HG03066 (cell line): ENCODE results near the gene ATP6AP2.
"Not testable (repeated sequence)": the region's sequence is repeated elsewhere in the genome, so short reads cannot be mapped to it uniquely, and the experiment has no call there.

Experiments
- ATAC-seq: cut with Tn5 transposase; IDR thresholded peaks from one replicate; pipeline ENCODE4 v1.9.1; 2021; ENCODE audit warnings: low read depth; ENCODE audit not compliant: unreplicated experiment

Gene ATP6AP2

DNA sequence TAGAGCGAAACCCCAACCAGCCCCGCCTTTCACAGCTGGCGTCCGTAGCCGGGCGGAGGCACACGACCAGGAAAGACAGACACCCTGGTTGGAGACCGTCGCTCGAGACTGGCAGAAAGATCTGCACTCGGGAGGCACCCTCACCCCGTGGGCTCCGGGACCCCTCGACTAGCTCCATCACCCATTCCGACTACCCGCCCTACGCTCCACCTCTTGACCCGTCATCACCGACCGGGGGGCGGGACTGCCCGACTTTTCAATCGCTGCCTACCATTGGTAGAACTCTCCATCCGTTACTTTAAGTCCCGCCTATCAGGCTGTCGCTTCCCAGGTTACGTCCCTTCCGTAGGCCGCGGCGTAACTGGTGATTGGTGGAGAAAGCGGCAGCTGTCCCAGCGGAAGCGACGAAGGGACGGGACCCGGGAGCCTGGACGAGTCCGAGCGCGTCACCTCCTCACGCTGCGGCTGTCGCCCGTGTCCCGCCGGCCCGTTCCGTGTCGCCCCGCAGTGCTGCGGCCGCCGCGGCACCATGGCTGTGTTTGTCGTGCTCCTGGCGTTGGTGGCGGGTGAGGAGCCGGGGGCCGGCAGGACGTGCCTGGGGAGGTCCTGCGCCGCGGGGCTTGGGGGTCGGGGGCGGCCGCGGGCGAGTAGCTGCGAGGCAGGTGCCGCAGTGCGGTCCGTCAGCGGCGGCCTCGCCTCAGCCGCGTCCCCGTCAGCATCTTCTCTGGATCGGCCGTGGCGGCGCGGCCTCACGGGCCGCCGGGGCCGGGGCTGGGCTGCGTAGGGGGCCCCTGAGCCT lies at the start of gene ATP6AP2:
Gene ATP6AP2, plus strand, starts transcription at position 434 of the 799 bp plus-strand sequence. Its CDS starts 96 bp downstream, at position 530.
- ATAC-seq: peak; percentile 99

- no peak for ATAC-seq
Measured at GRCh38 chrX:40531056-40531826, 49.5 kb upstream of the ATP6AP2 start.

DNA sequence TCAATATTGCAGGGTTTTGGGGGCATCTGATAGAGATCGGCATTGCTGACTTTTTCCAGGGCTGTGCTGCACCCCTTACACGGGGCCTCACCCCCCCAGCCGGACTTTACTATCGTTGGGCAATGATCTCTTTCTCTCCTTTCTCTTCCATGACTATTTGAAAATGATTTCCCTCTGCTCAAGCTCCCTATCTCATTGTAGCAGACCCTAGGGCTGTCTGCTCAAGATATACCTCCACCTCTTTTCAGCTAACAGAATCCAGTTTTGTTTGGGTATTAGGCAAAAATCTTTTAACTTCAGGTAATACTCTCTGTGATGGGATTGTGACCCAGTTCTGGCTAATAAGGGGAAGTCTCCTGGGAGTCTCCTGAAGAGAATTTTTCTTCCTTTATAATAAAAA lies 43.5 kb upstream of the ATP6AP2 start:
- ATAC-seq: no peak

DNA sequence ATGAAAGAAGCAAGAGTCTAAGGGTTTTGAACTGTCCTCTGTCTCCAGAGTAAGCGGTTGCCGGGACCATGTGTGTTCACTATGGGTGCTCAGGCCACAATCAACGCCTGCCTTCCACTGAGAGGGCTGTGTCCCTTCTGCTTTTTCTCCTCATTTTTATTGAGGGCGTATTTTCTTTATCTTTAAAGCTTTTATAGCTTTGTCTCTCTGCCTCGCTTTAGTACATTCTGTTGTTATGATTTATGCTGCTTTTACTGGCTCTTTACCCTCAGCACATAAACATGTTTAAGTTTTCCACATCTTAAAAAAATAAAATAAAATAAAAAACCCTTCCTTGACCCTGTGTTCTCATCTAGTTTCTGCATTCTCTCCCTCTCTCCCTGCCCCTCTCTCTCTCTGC lies 42.4 kb upstream of the ATP6AP2 start:
- no peak for ATAC-seq

DNA sequence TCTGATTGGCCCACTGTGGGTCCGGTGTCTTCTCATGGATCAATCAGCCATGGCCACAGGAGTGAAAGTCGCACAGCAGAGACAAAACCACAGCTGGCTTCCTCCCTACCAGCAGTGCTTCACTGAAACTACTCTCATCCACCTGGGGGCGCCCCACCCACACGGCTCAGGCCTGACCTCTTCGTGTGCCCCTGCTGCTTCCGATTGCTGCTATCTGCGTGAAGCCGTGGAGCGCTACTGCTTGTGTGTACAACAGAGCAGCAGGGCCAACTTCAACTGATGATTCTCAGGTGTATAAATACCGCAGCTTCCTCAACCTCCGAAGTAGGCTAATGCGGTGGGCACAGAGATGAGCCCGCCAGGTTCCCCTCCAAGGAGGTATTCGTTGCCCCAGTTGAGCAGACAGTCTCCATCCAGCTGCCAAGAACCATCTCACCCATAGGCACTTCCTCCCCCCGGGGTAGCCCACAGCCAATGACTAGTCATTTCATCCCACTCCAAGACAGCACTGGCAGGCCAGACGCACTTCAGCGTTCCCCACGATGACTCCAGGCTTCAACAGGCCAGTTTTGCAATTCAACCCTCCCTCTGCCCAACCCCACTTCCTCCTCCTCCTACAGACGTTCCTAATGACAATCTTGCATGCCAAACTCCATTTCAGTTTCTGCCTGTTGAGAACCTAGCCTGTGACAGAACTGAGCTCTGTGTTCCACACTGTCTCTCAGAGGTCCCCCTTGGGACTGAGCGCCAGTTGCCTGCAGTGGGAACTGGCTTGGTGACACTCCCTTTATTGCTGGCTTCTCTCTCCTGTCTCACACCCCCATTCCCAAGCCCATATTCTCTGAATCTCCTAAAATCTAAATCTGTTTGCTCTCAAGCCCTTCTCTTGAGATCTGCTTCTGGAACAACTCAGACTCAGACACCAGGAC lies 41.3 kb upstream of the ATP6AP2 start:
- peak; percentile 65 for ATAC-seq

DNA sequence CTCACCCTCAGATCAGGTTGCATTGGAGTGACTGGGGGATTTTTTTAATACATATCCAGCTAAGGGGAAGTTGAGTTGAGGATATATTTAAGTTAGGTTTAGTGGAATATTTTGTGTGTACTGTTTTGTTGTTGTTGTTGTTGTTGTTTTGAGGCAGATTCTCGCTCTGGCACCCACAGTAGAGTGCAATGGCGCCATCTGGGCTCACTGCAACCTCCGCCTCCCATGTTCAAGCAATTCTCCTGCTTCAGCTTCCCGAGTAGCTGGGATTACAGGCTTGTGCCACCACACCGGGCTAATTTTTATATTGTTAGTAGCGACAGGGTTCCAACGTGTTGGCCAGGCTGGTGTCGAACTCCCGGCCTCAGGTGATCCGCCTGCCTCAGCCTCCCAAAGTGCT lies 38.6 kb upstream of the ATP6AP2 start:
- no peak for ATAC-seq

DNA sequence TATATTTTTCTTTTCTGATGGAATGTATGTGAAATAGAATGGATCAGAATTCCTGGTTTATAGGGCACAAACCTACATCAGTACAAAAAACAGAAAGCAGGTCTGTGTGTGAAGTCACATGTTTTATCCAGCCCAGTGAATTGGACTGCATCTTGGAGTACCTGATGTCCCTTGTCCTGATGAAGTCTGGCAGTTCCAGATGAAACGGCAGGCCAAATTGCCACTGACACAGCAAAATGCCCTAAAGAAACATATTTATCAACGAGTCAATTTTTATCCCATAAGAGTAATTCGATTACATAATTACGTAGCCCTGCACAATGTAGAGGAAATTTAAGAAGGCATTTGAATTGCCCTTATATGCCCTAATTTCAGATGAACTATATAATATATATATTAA lies 37.8 kb upstream of the ATP6AP2 start:
- no peak for ATAC-seq

- no peak for ATAC-seq
Measured at GRCh38 chrX:40543661-40544328, 37.0 kb upstream of the ATP6AP2 start.

DNA sequence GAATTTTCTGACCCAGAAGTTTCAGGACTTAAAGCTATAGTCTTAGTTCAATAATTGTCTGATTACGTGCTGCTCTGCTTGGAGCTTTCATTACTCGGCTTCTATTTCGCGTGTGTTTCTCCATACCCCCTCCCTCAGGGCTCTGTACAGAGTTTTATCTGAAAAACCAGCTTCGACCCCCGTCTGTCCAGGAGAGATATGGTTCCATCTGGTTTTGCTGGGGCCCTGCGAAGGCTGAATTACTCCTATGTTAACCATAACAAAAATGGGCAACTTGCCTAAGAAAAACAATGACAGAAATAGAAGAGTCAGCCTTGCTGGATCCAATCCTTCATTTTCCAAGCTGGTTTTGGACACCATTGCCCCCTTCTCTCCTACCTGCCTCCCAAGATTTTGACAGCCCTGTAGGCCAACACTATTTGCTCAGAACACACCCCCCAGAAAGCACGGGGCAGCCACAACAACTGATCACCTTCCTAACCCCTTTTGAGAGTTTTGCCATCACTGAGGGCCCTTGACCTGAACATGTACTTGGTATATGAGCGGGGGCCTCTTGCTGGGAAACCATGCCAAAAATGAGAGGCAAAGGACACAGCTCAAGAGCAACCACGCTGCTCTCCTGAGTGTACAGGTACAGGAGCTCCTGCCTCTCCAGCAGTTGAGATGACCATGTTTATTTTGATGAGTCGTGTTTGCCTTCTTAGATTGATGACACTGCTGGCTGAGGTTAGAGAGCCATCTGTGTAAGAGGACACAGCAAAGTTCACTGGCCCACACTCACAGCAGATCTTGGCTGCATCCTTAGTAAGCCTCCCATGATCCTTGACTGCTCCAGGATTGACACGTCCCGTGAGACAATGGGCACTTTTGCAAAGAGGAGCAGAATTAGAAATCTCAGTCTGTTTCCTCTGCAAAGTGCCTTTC lies 36.2 kb upstream of the ATP6AP2 start:
- ATAC-seq: no peak

DNA sequence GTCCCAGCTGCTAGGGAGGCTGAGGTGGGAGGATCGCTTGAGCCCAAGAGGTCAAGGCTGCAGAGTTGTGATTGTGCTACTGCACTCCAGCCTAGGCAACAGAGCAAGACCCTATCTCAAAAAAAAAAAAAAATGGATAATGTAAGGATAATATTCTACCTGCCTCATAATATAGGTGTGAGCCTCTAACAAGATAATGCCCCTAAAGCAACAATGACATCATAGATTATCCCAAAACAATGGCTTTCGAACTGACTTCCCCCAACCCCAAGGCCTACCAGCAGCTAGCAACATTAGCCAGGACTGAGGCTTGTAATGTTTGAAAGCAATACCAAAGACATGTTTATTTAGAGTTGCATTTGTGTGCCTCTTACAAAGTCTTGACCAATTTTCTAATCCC lies 33.9 kb upstream of the ATP6AP2 start:
- ATAC-seq: no peak

- ATAC-seq: no peak
Measured at GRCh38 chrX:40550066-40550465, 30.7 kb upstream of the ATP6AP2 start.

- ATAC-seq: no peak
Measured at GRCh38 chrX:40552768-40553167, 28.0 kb upstream of the ATP6AP2 start.

GRCh38 chrX:40558590-40558989 lies 22.2 kb upstream of the ATP6AP2 start:
- no peak for ATAC-seq

- no peak for ATAC-seq
Measured at GRCh38 chrX:40563784-40564183, 17.0 kb upstream of the ATP6AP2 start.

DNA sequence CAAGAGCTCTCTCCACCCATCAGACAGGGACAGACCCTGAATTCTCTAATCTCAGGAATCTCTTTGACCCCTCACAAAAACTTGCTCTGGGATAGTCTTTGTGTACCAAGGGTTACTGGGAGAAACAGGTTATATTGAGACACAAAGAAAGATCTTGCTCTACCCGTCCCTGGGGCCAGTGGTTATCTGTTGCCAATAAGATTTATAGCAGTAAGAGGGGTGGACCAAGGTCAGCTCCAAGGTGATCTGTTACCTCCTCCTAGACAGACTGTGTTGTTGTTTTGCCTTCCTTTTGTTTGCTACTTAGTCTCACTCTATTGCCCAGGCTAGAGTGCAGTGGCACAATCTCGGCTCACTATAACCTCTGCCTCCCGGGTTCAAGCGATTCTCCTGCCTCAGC lies 16.3 kb upstream of the ATP6AP2 start:
- ATAC-seq: no peak

GRCh38 chrX:40570346-40571093 lies 10.2 kb upstream of the ATP6AP2 start:
- ATAC-seq: no peak

DNA sequence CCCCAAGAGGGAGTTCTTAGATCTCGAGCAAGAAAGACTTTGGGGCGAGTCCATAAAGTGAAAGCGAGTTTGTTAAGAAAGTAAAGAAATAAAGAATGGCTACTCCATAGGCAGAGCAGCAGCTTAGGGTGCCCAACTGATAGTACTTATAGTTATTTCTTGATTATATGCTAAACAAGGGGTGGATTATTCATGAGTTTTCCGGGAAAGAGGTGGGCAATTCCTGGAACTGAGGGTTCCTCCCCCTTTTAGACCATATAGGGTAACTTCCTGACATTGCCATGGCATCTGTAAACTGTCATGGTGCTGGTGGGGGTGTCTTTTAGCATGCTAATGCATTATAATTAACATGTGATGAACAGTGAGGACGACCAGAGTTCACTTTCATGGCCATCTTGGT lies 9.6 kb upstream of the ATP6AP2 start:
- ATAC-seq: not testable (repeated sequence)

GRCh38 chrX:40571600-40571999 lies 9.2 kb upstream of the ATP6AP2 start:
- no peak for ATAC-seq

- no peak for ATAC-seq
Measured at GRCh38 chrX:40573763-40574162, 7.0 kb upstream of the ATP6AP2 start.
